Lung microvascular endothelial cell (primary cell): ENCODE data around the gene SNAPC2. TPM values are rescaled to one million over a fixed set of nuclear protein-coding genes. Genes with fewer than 3 reads are reported as not detected.
"Not testable (repeated sequence)": the region's sequence is repeated elsewhere in the genome, so short reads cannot be mapped to it uniquely, and the experiment has no call there.

Source experiments
- DNase-seq, 2 donors: peaks; one replicate each; pipeline versions ENCODE4 v3.0.0 to v3.0.0-alpha.2; 2010; ENCODE audit warnings: low read depth in 2 of 2
- total RNA-seq: library from RNA; depleted of rRNA; stranded (reverse); fragments of >200 nt; gene quantifications from 2 replicates; pipeline ENCODE4 v1.2.1, GENCODE V29; 2014

SNAPC2 gene
- total RNA-seq, 1 donor from 2014 or later: 4.4 TPM

GRCh38 chr19:7932930-7933300, 12.8 kb downstream of the SNAPC2 start:
- DNase-seq: no peak

DNA sequence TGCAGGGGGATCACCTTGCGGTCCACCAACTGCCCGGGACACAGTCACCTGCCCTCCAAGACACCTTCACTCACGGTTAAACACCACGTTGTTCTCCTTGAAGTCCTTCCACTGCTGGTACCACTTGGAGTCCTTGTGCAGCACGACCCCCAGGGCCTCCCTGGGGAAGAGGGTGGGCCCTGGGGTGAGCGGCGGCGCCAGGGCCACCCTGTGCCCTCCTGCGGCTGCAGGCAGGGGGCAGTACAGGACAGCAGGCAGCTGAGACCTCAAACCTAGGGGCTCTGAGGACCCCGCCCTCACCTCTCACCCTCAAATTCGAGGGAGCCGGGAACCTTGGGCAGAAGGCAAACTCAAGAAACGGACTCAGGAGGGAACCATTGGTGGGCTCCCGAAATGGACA, 13.3 kb downstream of the SNAPC2 start:
- DNase-seq: no peak

GRCh38 chr19:7933828-7934725, 13.9 kb downstream of the SNAPC2 start:
- no peak for DNase-seq

DNA sequence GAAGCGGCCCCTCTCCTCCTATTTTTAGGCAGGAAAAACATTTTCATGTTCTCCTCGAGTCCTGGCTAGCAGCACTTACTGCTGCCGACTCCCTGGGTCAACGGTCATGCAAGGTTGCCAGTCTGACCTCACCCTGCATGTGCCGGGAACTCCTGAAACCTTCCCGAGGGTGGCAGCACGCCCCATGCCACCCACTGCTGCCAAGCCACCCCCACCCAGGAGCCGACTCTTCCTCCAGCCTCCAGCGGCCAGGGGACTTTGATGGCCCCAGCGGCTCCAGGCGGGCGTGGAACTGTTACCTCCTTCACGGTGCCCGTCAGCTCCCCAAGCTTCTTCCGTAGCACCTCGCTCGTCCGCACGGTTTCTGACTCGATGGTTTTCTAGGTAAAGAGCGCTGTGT, 14.6 kb downstream of the SNAPC2 start:
- DNase-seq: no peak

- DNase-seq: no peak
These were observed 20.7 kb downstream of the SNAPC2 start for GRCh38 chr19:7940841-7941240.

GRCh38 chr19:7941895-7942596, 21.9 kb downstream of the SNAPC2 start:
- no peak for DNase-seq

DNA sequence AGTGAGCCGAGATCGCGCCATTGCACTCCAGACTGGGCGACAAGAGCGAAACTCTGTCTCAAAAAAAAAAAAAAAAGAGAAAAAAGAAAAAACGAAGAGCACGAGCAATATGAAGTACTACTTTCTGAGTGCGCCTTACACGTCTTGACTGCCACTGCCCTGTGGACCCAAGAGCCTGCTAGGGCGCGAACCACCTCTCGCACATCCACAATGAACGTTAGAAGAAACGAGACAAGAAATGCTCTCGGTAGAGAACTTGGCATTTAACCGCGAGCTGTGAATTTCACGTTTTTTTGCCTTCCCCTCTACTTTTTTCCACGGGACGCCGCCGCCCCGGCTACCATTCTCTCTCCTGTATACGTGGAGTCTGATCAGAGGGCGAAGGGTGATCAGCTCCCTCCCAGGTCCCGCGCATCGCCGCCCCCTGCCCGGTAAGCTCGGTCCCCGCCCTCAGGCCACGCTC, 22.9 kb downstream of the SNAPC2 start:
- DNase-seq: no peak

- DNase-seq: peak; percentile 99 to 100
These were observed 23.5 kb downstream of the SNAPC2 start, which contains the start of gene TIMM44 for GRCh38 chr19:7943444-7944176. TSS of gene TIMM44 (minus strand) at chr19:7943666. CDS start at chr19:7943651, 15 bp downstream.

DNA sequence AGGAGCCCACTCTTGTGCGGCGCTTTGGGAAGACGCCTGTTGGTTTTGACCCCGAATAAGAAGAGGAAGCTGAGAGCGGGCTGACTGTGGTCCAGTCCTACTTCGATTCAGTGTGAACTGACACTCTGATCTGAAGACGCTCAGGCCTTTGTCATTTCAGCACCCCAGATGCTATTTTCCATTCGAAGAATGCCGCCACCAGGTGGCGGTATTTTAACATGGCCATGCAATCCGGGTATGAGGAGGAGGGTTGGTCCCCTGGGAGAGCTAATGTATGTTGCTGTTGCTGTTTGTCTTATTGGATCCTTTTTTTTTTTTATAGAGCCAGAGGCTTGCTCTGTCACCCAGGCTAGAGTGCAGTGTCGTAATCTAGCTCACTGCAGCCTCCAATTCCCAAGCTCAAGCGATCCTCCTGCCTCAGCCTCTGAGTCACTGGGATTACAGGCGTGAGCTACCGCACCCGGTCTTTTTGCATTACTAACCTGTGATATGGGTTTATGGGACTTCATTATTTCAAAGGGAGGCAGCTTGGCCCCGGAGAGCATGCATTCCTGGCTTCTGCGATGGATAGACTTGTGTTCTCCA, 24.1 kb downstream of the SNAPC2 start:
- peak; percentile 88 for DNase-seq

DNA sequence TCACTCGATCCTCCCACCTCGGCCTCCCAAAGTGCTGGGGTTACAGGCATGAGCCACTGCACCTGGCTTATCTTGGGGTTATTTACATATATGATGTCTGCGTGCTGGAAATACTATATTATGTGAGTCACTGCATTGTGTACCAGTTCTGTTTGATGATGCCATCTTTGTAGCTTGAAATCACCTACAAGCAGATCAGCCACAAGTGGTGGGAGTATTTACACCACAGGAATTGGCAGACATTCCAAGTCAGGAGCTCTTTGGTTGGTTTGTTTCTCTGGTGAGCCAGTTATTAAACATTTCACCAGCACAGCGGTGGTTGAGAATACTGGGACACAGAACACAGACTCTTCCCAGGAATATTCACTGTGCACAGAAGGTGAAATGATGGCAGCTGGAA, 27.8 kb downstream of the SNAPC2 start:
- DNase-seq: no peak

DNA sequence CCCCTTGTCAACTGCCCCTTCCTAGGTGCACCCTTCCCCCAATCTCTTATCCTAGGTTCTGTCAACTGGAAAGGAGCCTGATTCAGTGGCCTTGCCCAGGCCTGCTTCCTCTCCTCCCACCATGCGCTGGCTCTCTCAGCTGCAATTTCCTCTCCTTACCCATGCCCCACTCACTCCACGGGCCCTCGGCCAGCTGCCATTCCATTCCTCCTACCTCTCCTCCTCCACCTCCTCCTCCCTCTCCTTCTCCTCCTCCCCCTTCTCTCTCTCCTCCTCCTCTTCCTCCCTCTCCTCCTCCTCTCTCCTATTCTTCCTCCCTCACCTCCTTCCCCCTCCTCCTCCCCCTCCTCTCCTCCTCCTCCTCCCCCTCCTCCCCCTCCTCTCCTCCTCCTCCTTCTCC, 32.9 kb downstream of the SNAPC2 start:
- DNase-seq: peak in 1 of 2 donors; percentile 49

GRCh38 chr19:7953576-7953975, 33.4 kb downstream of the SNAPC2 start:
- DNase-seq: no peak

DNA sequence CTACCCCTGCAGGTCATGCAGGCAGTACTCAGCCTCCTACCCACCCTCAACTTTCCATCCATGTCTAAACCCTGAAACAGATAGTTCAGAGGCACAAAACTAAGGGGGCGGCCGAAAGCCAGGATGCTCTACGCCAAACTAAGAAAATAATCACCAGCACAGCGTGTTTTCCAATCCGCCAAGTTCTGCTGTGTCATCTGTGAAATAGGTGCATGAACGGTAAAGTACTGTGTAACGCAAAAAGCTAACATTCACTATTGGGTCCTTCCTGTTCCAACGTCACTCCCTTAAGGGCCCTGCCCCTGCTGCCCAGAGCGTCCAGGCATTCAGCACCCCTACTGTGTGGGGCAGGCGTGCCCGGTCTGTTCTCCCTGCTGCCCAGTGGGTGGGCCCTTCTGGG, 35.6 kb downstream of the SNAPC2 start:
- no peak for DNase-seq

DNA sequence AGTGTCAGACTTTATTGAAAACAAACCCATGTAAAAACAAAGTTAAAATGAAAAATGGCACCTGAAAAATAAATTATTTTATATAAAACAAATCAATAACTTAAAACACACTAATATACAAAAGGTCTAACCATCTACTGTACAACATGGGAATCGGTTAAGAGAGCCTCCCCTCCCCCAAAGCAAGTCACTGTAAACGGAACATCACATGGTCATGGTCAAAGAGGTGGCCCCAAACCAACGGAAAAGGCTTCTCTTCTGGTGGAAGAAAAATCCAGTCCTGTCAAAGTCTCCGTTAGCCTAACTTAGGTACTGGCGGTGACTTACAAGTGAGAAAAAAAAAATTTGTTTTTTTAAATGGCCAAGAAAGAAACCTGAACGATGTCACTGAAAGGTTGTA, 39.1 kb downstream of the SNAPC2 start:
- no peak for DNase-seq

DNA sequence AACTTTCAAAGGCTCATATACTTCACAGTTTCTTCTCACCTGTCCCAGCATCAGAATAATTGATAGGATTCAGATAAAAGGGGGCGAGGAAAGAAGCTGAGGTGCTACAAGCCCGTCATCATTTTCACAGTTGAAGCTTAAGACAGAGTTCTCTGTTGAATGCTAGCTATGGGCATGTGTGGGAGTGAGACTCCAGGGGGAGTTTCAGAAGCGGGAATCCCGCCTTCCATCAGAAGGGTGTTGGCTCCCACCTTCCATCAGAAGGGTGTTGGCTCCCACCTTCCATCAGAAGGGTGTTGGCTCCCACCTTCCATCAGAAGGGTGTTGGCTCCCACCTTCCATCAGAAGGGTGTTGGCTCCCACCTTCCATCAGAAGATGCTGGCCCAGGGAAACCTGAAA, 40.9 kb downstream of the SNAPC2 start:
- not testable (repeated sequence) for DNase-seq

GRCh38 chr19:7961920-7962626, 41.9 kb downstream of the SNAPC2 start:
- DNase-seq: no peak

GRCh38 chr19:7962644-7963268, 42.6 kb downstream of the SNAPC2 start:
- no peak for DNase-seq

DNA sequence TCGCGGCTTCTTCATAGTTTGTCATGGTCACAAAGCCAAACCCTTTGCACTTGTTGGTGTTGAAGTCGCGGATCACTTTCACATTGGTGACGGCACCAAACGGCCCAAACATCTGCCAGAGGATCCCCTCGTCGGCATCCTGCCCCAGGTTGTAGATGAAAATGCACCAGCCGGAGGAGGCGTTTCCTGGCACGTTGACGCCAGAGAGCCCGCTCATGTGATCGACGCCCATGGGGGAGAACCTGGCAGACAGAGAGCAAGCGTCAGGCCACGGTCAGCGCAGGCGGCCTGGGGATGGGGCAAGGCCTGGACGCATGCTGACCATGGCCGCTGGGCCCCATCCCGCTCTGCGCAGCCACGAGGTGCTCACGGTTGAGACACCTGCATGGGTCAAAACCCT, 43.4 kb downstream of the SNAPC2 start:
- no peak for DNase-seq

GRCh38 chr19:7965259-7965841, 45.2 kb downstream of the SNAPC2 start:
- no peak for DNase-seq
